Endothelial cell of umbilical vein (primary cell): ENCODE results near the gene ACAT2.

ENCODE experiments used
- CTCF ChIP-seq, 2 donors: IDR thresholded peaks; 1 replicate in 1 of 2; 2 replicates in 1 of 2; pipeline ENCODE4 v1.5.1; 2011; ENCODE audit warnings: low read length in 2 of 2, mild to moderate bottlenecking in 2 of 2, moderate library complexity in 2 of 2, control low read depth in 1 of 2, inconsistent platforms in 1 of 2, low read depth in 1 of 2; ENCODE audit not compliant: insufficient read depth in 1 of 2; ENCODE audit errors: extremely low read depth in 1 of 2
- EZH2 ChIP-seq: IDR thresholded peaks from 2 replicates; pipeline ENCODE4 v1.6.1; 2012; ENCODE audit warnings: borderline replicate concordance, low read depth, mild to moderate bottlenecking, moderate library complexity, low read length, inconsistent platforms; ENCODE audit not compliant: severe bottlenecking
- MAX ChIP-seq: IDR thresholded peaks from 2 replicates; pipeline ENCODE4 v1.6.1; 2011; ENCODE audit not compliant: insufficient read depth, insufficient read length
- POLR2AphosphoS5 ChIP-seq: IDR thresholded peaks from 2 replicates; pipeline ENCODE4 v1.6.1; 2012; ENCODE audit warnings: low read depth, mild to moderate bottlenecking, control low read depth, low read length, moderate library complexity; ENCODE audit not compliant: insufficient read depth

- TF ChIP-seq EZH2 (no peak), MAX (no peak), CTCF (IDR thresholded peaks at IDR 0.05; ENCODE audit: extremely low read depth in 1 of 2, insufficient read depth in 1 of 2, low read depth in 1 of 2, low read length in 2 of 2) (no peak), POLR2AphosphoS5 (no peak)
Measured at GRCh38 chr6:159797554-159797953, 35.7 kb downstream of the ACAT2 start.
